Fibroblast of mammary gland (primary cell): ENCODE results near the gene VRTN.
"Not testable (repeated sequence)": the region's sequence is repeated elsewhere in the genome, so short reads cannot be mapped to it uniquely, and the experiment has no call there.

Experiments
- DNase-seq: peaks from one replicate; pipeline ENCODE4 v3.0.0-alpha.2; 2010; ENCODE audit warnings: low read depth
- H3K4me3 ChIP-seq: 2 replicates; pipeline ENCODE4 v1.5.1; 2011; ENCODE audit warnings: low read depth, mild to moderate bottlenecking, low read length, moderate library complexity; ENCODE audit not compliant: control insufficient read depth
- CTCF ChIP-seq: conservative IDR thresholded peaks from 2 replicates; pipeline ENCODE4 v1.5.1; 2011; ENCODE audit warnings: low read depth, low read length, inconsistent platforms; ENCODE audit not compliant: control insufficient read depth, insufficient read depth

The VRTN gene

GRCh38 chr14:74325446-74325845, 22.8 kb upstream of the VRTN start:
- H3K4me3 ChIP-seq = no peak overlapping the region
- no peak for TF ChIP-seq CTCF
- DNase-seq = no peak

GRCh38 chr14:74326369-74327152, 21.7 kb upstream of the VRTN start:
- no peak overlapping the region for H3K4me3 ChIP-seq
- TF ChIP-seq CTCF = no peak
- no peak for DNase-seq

- DNase-seq, H3K4me3 ChIP-seq: not testable (repeated sequence)
Measured at GRCh38 chr14:74329950-74330552, 18.2 kb upstream of the VRTN start.

GRCh38 chr14:74333909-74334308, 14.4 kb upstream of the VRTN start:
- H3K4me3 ChIP-seq = no peak overlapping the region
- DNase-seq = peak; percentile 83
- TF ChIP-seq CTCF = no peak

- TF ChIP-seq CTCF = no peak
- no peak overlapping the region for H3K4me3 ChIP-seq
- no peak for DNase-seq
Measured at GRCh38 chr14:74346341-74346740, 1.9 kb upstream of the VRTN start.

GRCh38 chr14:74347097-74347794, 1.0 kb upstream of the VRTN start:
- no peak overlapping the region for H3K4me3 ChIP-seq
- no peak for DNase-seq
- TF ChIP-seq CTCF = no peak

GRCh38 chr14:74347795-74348100, 523 bp upstream of the VRTN start:
- TF ChIP-seq CTCF = no peak
- DNase-seq = no peak
- no peak overlapping the region for H3K4me3 ChIP-seq
